NOMO-1 treated with DMSO at 0.1 percent for 48 hours (cell line): ENCODE measurements around the gene CRMP1.

Source experiments
- DNase-seq: peaks from one replicate; lab custom pipeline; 2025; ENCODE audit not compliant: unreplicated experiment; lab: John Stamatoyannopoulos, UW

CRMP1 gene

GRCh38 chr4:5921101-5921980 is 28.5 kb upstream of the CRMP1 start:
- DNase-seq, result no peak

DNA sequence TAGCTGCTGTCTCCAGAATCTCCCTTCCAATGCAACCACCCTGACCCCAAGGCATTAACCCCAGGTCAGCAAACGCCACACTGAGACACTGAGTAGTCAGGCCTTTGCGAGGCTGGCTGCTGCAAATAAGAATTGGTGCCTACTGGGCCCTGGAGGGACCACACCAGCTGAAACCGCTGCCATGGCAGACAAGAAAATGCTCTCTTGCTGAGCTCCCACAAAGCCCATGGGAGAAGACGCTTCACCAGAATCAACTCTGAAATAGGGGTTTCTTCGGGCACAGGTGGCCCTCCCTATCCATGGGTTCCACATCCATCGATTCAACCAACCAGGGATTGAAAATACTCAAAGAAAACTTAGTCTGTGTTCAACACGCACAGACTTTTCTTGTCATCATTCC is 26.7 kb upstream of the CRMP1 start:
- no peak for DNase-seq

GRCh38 chr4:5919044-5919443 is 26.2 kb upstream of the CRMP1 start:
- no peak for DNase-seq

DNA sequence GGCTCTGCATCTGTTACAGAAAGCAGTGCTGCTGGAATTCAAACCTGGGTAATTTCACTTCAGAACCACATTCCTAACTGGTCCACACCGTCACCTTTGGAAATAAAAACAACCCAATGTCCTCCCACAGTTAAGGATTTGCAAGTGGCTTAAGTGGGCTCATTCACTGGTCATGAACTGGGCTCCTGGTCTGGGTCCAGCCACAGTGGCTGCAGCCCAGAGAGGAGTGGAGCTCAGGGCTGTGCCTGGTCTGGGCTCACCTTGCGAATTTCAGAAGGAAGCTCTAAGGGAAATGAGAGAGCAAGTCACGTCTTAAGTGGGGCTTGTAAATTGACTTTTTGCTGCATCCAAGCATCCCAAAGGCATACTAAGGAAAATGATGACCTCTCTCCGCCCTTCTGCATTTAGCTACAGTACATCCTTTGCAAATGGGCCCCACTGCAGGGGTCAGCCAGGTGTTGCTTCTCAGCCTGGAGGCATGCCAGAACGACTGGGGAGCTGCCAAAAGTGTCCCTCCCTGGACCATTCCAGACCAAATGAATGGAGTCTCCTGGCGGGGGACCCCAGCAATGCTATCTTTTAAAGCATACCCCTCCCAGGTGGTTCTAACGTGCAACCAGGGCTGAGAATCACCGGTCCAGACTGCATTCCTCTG is 25.6 kb upstream of the CRMP1 start:
- DNase-seq, result no peak

DNA sequence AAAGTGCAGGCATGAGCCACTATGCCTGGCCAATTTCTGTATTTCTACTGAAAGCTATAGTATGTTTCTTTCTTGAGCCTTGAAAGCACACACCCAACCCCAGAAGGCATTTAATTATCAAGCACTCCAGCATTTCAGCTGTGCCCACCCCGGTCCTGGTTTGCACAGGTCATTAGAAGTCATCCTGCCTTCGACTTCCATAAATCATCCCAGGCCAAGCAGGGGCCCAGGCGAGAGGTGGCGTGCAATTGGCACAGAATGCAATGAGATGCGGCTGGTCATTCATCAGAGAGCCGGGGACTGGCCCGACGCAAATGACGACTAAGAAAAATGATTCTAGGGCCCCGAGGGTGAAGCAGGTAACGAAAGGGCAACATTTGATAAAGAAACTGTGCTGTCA is 24.8 kb upstream of the CRMP1 start:
- DNase-seq, result no peak

GRCh38 chr4:5916229-5916628 is 23.3 kb upstream of the CRMP1 start:
- no peak for DNase-seq

GRCh38 chr4:5913454-5913853 is 20.6 kb upstream of the CRMP1 start:
- DNase-seq, result no peak

GRCh38 chr4:5912614-5913019 is 19.7 kb upstream of the CRMP1 start:
- DNase-seq, result no peak

DNA sequence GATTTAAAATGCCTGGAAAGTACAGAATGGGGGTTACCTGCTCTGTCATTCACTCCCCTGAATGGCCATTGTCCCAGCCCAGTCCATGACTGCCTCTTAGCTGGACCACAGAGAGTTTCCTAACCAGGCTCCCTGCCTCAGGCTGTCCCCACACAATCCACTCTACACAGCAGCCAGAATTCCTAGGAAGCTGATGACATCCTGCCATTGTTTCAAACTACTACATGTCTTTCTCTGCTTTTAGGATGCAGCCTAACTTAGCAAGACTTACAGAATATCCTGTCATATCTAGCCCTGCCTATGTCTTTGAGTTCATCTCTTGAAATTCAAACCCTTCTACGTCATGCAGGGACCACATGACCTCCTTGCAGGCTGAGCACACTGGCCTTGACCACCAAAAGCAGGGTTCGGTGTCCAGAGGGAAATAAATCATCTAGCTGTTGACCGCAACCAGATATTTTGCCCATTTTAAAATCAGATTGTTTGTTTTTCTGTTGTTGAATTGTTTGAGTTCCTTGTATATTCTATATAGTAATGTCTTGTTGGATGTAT is 16.1 kb upstream of the CRMP1 start:
- DNase-seq, result no peak

DNA sequence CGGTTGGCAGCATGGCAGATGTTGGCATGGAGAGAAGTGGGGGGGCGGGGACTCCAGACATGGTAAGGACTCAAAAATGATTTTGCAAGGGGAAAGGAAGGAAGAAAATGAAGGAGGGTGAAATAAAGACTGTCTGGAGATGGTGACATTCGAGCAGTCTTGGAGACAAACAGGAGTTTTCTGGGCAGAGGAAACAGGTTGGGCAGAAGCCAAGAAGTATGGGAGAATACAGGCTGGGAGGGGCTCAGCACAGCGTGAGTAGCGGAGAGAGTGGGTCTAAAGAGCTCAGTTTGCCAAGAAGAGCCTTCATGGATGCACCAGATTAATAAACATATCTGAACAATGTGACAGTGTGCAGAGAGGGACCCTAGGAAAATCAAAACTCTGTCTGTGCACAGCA is 13.3 kb upstream of the CRMP1 start:
- no peak for DNase-seq

DNA sequence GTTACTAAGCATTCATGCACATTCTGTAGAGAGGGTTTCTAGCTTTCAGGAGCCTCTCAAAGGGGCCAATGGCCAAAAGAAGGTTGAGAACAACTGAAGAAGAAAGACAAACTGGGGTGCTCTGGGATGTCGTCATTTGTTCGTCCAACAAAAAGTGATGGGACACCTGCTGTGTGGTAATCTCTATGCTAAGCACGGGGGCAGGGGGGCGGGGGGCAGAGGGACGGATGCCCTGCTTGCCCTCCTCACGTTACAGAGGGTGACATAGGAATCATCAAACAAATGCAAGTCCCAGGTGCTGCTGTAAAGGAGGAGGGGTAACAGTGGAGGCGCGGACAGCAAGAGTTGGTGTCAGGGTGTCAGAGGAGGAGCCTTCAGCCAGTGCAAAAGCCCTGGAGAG is 12.8 kb upstream of the CRMP1 start:
- no peak for DNase-seq

- DNase-seq, result no peak
Measured at GRCh38 chr4:5900844-5901243, 8.0 kb upstream of the CRMP1 start.

GRCh38 chr4:5899881-5900280 is 7.0 kb upstream of the CRMP1 start:
- no peak for DNase-seq

- DNase-seq, result no peak
Measured at GRCh38 chr4:5899396-5899795, 6.5 kb upstream of the CRMP1 start.

DNA sequence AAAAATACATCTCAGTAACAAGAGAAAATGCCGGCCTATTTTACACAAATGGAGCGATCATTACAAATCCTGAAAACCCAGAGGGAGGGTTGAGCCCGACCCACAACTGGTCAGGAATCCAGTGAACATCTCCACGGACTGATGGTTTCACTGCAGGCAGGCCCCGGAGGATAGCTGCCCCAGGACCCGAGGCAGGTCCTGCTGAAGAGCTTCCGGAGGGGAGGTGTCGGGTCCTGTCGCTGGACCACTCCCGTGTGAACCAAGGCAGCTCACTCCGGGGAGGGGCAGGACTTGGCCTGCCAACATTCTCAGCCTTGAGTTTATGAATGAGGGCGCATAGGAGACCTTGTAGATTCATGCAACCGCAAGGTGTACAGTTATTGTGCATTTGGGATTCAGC is 4.8 kb upstream of the CRMP1 start:
- DNase-seq, result no peak

DNA sequence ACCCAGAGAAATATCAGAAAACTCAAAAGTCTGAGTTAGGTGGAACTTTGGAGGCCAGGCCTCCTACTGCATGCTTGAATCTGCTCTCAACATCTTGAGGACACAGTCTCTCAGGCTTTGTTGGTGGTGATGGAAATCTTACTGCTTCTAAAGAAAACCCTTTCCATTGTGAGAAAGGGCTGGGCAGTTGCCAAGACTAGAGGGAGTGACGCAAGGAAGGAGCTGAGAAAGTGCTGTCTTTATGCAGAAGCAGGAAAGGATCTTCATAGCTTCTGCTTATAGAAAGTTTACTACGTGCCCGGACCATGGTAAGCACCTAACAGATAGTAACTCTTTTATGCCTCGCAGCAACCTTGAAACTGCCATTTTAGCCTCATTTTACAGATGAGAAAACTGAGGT is 2.4 kb upstream of the CRMP1 start:
- DNase-seq, result no peak

DNA sequence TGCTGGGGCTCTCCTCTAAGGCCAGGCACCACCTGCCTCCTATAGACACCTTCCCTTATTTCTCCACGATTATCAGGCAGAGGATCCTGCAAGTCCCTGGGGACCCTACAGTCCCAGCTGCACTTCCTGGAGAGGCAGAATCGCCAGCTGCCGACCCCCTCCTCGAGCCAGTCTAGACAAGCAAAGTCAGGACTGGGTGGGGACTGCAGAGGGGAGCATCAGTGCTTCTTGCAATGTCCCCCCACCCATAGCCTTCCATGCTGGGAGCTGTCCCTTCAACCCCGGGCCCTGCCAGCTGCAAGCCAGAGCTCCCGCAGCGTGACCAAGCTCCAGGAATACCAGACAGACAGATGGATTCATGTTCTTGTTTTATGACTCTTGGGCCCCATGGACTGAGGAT is 1.4 kb upstream of the CRMP1 start:
- no peak for DNase-seq

DNA sequence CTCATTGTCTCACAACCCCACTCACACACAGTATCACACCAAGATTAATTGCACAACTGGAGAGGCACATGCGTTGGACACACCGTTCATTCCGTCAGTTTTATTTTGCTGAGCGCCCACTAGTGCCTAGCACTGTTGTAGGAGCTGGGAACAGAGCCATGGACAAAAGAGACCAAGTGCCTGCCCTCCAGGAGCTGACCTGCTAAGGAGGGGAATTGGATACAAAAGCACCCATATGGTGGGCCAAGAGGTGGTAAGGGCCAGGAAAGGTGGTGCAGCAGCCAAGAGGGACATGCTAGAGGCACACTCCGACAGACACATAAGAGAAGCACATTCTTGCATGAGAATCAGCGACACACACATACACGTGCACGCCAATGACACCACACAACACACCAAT is 705 bp upstream of the CRMP1 start:
- DNase-seq, result no peak

GRCh38 chr4:5892323-5893003 is 423 bp downstream of the CRMP1 start:
- no peak for DNase-seq

- no peak for DNase-seq
Measured at GRCh38 chr4:5891563-5892322, 1.1 kb downstream of the CRMP1 start.
